ENCODE measurements around the gene SIX5. TPM values are rescaled to one million over a fixed set of nuclear protein-coding genes. Genes with fewer than 3 reads are reported as not detected.

Gene SIX5
- total RNA-seq (ENCODE audit: low replicate concordance): 9.5 and 16.4 TPM in 2 replicates

DNA sequence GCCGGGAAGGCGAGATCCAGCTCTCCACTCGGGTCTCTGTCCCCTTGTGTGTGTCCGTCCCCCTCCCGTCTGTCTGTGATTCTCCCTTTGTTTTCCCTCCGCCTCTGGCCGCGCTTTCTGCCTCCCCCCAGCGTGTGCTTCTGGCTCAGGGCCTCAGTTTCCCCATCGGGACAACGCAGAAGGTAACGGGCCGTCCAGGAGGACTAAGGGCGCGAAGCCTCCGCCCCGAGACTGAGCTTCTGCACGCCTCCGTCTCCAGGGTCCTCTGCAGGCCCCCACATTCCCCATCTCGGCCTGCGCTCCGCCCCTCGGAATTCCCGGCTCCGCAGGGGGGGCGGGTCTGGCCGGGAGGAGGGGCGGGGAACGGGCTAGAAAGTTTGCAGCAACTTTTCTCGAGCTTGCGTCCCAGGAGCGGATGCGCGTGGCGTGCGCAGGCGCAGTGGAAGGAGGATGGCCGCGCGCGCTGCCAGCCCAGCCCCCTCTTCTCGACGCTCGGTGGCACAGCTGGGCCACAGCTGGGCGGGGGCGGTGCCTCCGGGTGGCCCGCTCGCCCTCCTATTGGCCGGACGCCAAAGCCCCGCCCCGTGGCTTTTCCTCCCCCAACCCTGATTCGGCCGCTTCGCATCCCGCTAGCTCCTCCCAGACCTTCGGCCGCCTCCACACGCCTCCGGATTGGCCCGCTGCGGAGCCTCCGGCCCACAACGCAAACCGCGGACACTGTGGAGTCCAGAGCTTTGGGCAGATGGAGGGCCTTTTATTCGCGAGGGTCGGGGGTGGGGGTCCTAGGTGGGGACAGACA lies at the start of gene SIX5:
Gene SIX5 (minus strand): TSS at position 269 of the 799 bp plus-strand sequence. CDS start 408 bp downstream, outside the sequence.
- peak; percentile 97 for DNase-seq (ENCODE audit: low read depth)
- TF ChIP-seq, protein P1, sequence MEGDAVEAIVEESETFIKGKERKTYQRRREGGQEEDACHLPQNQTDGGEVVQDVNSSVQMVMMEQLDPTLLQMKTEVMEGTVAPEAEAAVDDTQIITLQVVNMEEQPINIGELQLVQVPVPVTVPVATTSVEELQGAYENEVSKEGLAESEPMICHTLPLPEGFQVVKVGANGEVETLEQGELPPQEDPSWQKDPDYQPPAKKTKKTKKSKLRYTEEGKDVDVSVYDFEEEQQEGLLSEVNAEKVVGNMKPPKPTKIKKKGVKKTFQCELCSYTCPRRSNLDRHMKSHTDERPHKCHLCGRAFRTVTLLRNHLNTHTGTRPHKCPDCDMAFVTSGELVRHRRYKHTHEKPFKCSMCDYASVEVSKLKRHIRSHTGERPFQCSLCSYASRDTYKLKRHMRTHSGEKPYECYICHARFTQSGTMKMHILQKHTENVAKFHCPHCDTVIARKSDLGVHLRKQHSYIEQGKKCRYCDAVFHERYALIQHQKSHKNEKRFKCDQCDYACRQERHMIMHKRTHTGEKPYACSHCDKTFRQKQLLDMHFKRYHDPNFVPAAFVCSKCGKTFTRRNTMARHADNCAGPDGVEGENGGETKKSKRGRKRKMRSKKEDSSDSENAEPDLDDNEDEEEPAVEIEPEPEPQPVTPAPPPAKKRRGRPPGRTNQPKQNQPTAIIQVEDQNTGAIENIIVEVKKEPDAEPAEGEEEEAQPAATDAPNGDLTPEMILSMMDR (IDR thresholded peaks at IDR 0.05; ENCODE audit: insufficient read depth, low read length): no peak

GRCh38 chr19:45817725-45818301 lies 48.8 kb upstream of the SIX5 start:
- TF ChIP-seq, protein P1 (IDR thresholded peaks at IDR 0.05; ENCODE audit: insufficient read depth, low read length): no peak
- no peak overlapping the region for H3K4me3 ChIP-seq (ENCODE audit: low read depth, low read length)
- no peak for DNase-seq (ENCODE audit: low read depth)

More for the DNA sequence above, at the start of gene SIX5:
- H3K4me3 ChIP-seq (ENCODE audit: low read depth, low read length): peak within 1 kb of the TSS; percentile 82

- DNase-seq (ENCODE audit: low read depth): peak; percentile 94
- H3K4me3 ChIP-seq (ENCODE audit: low read depth, low read length): no peak overlapping the region
- TF ChIP-seq, protein P1 (IDR thresholded peaks at IDR 0.05; ENCODE audit: insufficient read depth, low read length): peak; percentile 88
These were observed 48.1 kb upstream of the SIX5 start for GRCh38 chr19:45817010-45817724.

- TF ChIP-seq, protein P1 (IDR thresholded peaks at IDR 0.05; ENCODE audit: insufficient read depth, low read length): no peak
- no peak for DNase-seq (ENCODE audit: low read depth)
- H3K4me3 ChIP-seq (ENCODE audit: low read depth, low read length): no peak overlapping the region
These were observed 47.4 kb upstream of the SIX5 start for GRCh38 chr19:45816236-45817009.

DNA sequence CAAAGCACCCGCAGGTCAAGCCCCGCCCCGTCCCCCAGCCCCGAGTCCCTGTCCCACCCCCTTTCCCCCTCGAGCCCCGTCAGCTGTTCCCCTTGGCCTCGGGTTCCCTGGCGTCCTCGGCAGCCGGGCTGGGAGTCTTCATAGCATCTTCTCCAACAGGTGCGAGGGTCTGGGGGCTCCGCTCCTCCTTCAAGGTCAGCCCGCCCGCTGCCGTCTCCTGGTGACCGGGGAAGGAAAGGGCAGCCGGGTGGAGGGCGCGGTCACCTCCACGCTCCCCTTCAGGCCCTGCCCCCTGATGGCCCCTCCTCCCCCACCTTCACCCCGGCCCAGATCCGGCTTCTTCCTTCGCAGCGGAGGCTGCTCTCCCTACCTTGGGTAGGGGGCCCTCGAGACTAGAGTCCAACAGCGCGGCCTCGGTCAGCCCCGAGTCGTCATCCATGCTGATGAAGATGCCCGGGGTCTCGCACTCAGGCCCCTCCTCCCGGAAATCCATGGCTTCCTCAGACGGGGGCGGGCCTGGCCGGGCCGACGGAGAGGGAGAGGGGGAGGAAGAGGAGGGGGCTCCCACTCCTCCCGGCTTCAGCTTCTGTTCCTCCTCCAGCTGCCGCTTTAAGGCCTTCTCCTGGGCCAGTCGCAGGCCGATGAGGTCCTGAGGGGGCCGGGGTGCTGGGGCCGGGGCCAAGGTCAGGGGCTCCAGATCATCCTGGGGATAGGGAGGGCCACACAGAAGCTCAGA lies 46.6 kb upstream of the SIX5 start:
- DNase-seq (ENCODE audit: low read depth): no peak
- H3K4me3 ChIP-seq (ENCODE audit: low read depth, low read length): no peak overlapping the region
- TF ChIP-seq, protein P1 (IDR thresholded peaks at IDR 0.05; ENCODE audit: insufficient read depth, low read length): no peak
